ENCODE results near the gene UCHL1.

The UCHL1 gene

GRCh38 chr4:41290479-41290878, 33.8 kb downstream of the UCHL1 start:
- H2AFZ ChIP-seq (ENCODE audit: low read length, unreplicated experiment) = no peak overlapping the region

GRCh38 chr4:41294445-41295062, 37.8 kb downstream of the UCHL1 start:
- Histone ChIP-seq H2AFZ (ENCODE audit: low read length, unreplicated experiment) (no peak overlapping the region), H3K4me1 (ENCODE audit: control insufficient read depth, insufficient read depth, low read length, unreplicated experiment) (no peaks in the 10 kb centered on the region), H3K4me3 (ENCODE audit: low read depth, low read length) (no peak overlapping the region), H3K27me3 (ENCODE audit: insufficient read depth, low read length) (no peaks in the 10 kb centered on the region), H3K36me3 (ENCODE audit: insufficient read depth, low read length) (no peaks in the 10 kb centered on the region), H3K79me2 (ENCODE audit: control insufficient read depth, insufficient read depth, low read length, unreplicated experiment) (no peaks in the 10 kb centered on the region), H3K27ac (ENCODE audit: low read depth, low read length) (no peak overlapping the region)

More at GRCh38 chr4:41290479-41290878, 33.8 kb downstream of the UCHL1 start:
- no peaks in the 10 kb centered on the region for H3K27me3 ChIP-seq (ENCODE audit: insufficient read depth, low read length)
- no peaks in the 10 kb centered on the region for H3K79me2 ChIP-seq (ENCODE audit: control insufficient read depth, insufficient read depth, low read length, unreplicated experiment)
- peaks cover 5% of the 10 kb centered on the region for H3K4me1 ChIP-seq (ENCODE audit: control insufficient read depth, insufficient read depth, low read length, unreplicated experiment)
- H3K27ac ChIP-seq (ENCODE audit: low read depth, low read length) = no peak overlapping the region
- H3K36me3 ChIP-seq (ENCODE audit: insufficient read depth, low read length) = no peaks in the 10 kb centered on the region
- no peak overlapping the region for H3K4me3 ChIP-seq (ENCODE audit: low read depth, low read length)

GRCh38 chr4:41296995-41297394, 40.3 kb downstream of the UCHL1 start:
- Histone ChIP-seq H3K27me3 (ENCODE audit: insufficient read depth, low read length) (no peaks in the 10 kb centered on the region), H3K27ac (ENCODE audit: low read depth, low read length) (no peak overlapping the region), H3K4me3 (ENCODE audit: low read depth, low read length) (no peak overlapping the region), H3K4me1 (ENCODE audit: control insufficient read depth, insufficient read depth, low read length, unreplicated experiment) (no peaks in the 10 kb centered on the region), H2AFZ (ENCODE audit: low read length, unreplicated experiment) (no peak overlapping the region), H3K79me2 (ENCODE audit: control insufficient read depth, insufficient read depth, low read length, unreplicated experiment) (no peaks in the 10 kb centered on the region), H3K36me3 (ENCODE audit: insufficient read depth, low read length) (no peaks in the 10 kb centered on the region)

- Histone ChIP-seq H2AFZ (ENCODE audit: low read length, unreplicated experiment) (no peak overlapping the region), H3K79me2 (ENCODE audit: control insufficient read depth, insufficient read depth, low read length, unreplicated experiment) (no peaks in the 10 kb centered on the region), H3K27ac (ENCODE audit: low read depth, low read length) (no peak overlapping the region), H3K36me3 (ENCODE audit: insufficient read depth, low read length) (no peaks in the 10 kb centered on the region), H3K27me3 (ENCODE audit: insufficient read depth, low read length) (no peaks in the 10 kb centered on the region), H3K4me1 (ENCODE audit: control insufficient read depth, insufficient read depth, low read length, unreplicated experiment) (no peaks in the 10 kb centered on the region), H3K4me3 (ENCODE audit: low read depth, low read length) (no peak overlapping the region)
Measured at GRCh38 chr4:41297832-41298231, 41.1 kb downstream of the UCHL1 start.

GRCh38 chr4:41299486-41299885, 42.8 kb downstream of the UCHL1 start:
- Histone ChIP-seq H3K27me3 (ENCODE audit: insufficient read depth, low read length) (no peaks in the 10 kb centered on the region), H3K36me3 (ENCODE audit: insufficient read depth, low read length) (no peaks in the 10 kb centered on the region), H2AFZ (ENCODE audit: low read length, unreplicated experiment) (no peak overlapping the region), H3K79me2 (ENCODE audit: control insufficient read depth, insufficient read depth, low read length, unreplicated experiment) (no peaks in the 10 kb centered on the region), H3K4me3 (ENCODE audit: low read depth, low read length) (no peak overlapping the region), H3K4me1 (ENCODE audit: control insufficient read depth, insufficient read depth, low read length, unreplicated experiment) (no peaks in the 10 kb centered on the region), H3K27ac (ENCODE audit: low read depth, low read length) (no peak overlapping the region)

GRCh38 chr4:41301137-41301536, 44.4 kb downstream of the UCHL1 start:
- H3K27me3 ChIP-seq (ENCODE audit: insufficient read depth, low read length) = no peaks in the 10 kb centered on the region
- no peaks in the 10 kb centered on the region for H3K79me2 ChIP-seq (ENCODE audit: control insufficient read depth, insufficient read depth, low read length, unreplicated experiment)
- no peaks in the 10 kb centered on the region for H3K36me3 ChIP-seq (ENCODE audit: insufficient read depth, low read length)
- no peak overlapping the region for H2AFZ ChIP-seq (ENCODE audit: low read length, unreplicated experiment)
- no peak overlapping the region for H3K27ac ChIP-seq (ENCODE audit: low read depth, low read length)
- no peaks in the 10 kb centered on the region for H3K4me1 ChIP-seq (ENCODE audit: control insufficient read depth, insufficient read depth, low read length, unreplicated experiment)
- H3K4me3 ChIP-seq (ENCODE audit: low read depth, low read length) = no peak overlapping the region

GRCh38 chr4:41303372-41304118, 46.8 kb downstream of the UCHL1 start:
- H3K36me3 ChIP-seq (ENCODE audit: insufficient read depth, low read length) = no peaks in the 10 kb centered on the region
- H3K4me3 ChIP-seq (ENCODE audit: low read depth, low read length) = no peak overlapping the region
- H2AFZ ChIP-seq (ENCODE audit: low read length, unreplicated experiment) = no peak overlapping the region
- H3K27me3 ChIP-seq (ENCODE audit: insufficient read depth, low read length) = no peaks in the 10 kb centered on the region
- no peaks in the 10 kb centered on the region for H3K4me1 ChIP-seq (ENCODE audit: control insufficient read depth, insufficient read depth, low read length, unreplicated experiment)
- H3K79me2 ChIP-seq (ENCODE audit: control insufficient read depth, insufficient read depth, low read length, unreplicated experiment) = no peaks in the 10 kb centered on the region
- H3K27ac ChIP-seq (ENCODE audit: low read depth, low read length) = no peak overlapping the region

GRCh38 chr4:41304221-41304620, 47.5 kb downstream of the UCHL1 start:
- Histone ChIP-seq H2AFZ (ENCODE audit: low read length, unreplicated experiment) (no peak overlapping the region), H3K79me2 (ENCODE audit: control insufficient read depth, insufficient read depth, low read length, unreplicated experiment) (no peaks in the 10 kb centered on the region)

GRCh38 chr4:41305476-41305875, 48.7 kb downstream of the UCHL1 start:
- Histone ChIP-seq H3K36me3 (ENCODE audit: insufficient read depth, low read length) (no peaks in the 10 kb centered on the region), H3K4me1 (ENCODE audit: control insufficient read depth, insufficient read depth, low read length, unreplicated experiment) (no peaks in the 10 kb centered on the region), H2AFZ (ENCODE audit: low read length, unreplicated experiment) (no peak overlapping the region), H3K79me2 (ENCODE audit: control insufficient read depth, insufficient read depth, low read length, unreplicated experiment) (no peaks in the 10 kb centered on the region), H3K27me3 (ENCODE audit: insufficient read depth, low read length) (peaks cover 10% of the 10 kb centered on the region; the same call in 1 of the 2 replicates), H3K4me3 (ENCODE audit: low read depth, low read length) (no peak overlapping the region), H3K27ac (ENCODE audit: low read depth, low read length) (no peak overlapping the region)

More at GRCh38 chr4:41304221-41304620, 47.5 kb downstream of the UCHL1 start:
- Histone ChIP-seq H3K27me3 (ENCODE audit: insufficient read depth, low read length) (0 out of 2 replicates have a peak, but pooled peaks cover 3% of the 10 kb centered on the region), H3K27ac (ENCODE audit: low read depth, low read length) (no peak overlapping the region), H3K36me3 (ENCODE audit: insufficient read depth, low read length) (no peaks in the 10 kb centered on the region), H3K4me1 (ENCODE audit: control insufficient read depth, insufficient read depth, low read length, unreplicated experiment) (no peaks in the 10 kb centered on the region), H3K4me3 (ENCODE audit: low read depth, low read length) (no peak overlapping the region)

GRCh38 chr4:41307638-41308037, 50.9 kb downstream of the UCHL1 start:
- Histone ChIP-seq H3K27me3 (ENCODE audit: insufficient read depth, low read length) (peaks cover 10% of the 10 kb centered on the region; the same call in 1 of the 2 replicates), H3K27ac (ENCODE audit: low read depth, low read length) (no peak overlapping the region), H3K79me2 (ENCODE audit: control insufficient read depth, insufficient read depth, low read length, unreplicated experiment) (no peaks in the 10 kb centered on the region), H3K36me3 (ENCODE audit: insufficient read depth, low read length) (no peaks in the 10 kb centered on the region), H3K4me1 (ENCODE audit: control insufficient read depth, insufficient read depth, low read length, unreplicated experiment) (no peaks in the 10 kb centered on the region), H2AFZ (ENCODE audit: low read length, unreplicated experiment) (no peak overlapping the region), H3K4me3 (ENCODE audit: low read depth, low read length) (no peak overlapping the region)

- Histone ChIP-seq H3K27ac (ENCODE audit: low read depth, low read length) (no peak overlapping the region), H3K36me3 (ENCODE audit: insufficient read depth, low read length) (no peaks in the 10 kb centered on the region), H3K4me1 (ENCODE audit: control insufficient read depth, insufficient read depth, low read length, unreplicated experiment) (no peaks in the 10 kb centered on the region), H2AFZ (ENCODE audit: low read length, unreplicated experiment) (no peak overlapping the region), H3K4me3 (ENCODE audit: low read depth, low read length) (no peak overlapping the region), H3K27me3 (ENCODE audit: insufficient read depth, low read length) (peaks cover 10% of the 10 kb centered on the region; the same call in 1 of the 2 replicates), H3K79me2 (ENCODE audit: control insufficient read depth, insufficient read depth, low read length, unreplicated experiment) (no peaks in the 10 kb centered on the region)
Measured at GRCh38 chr4:41308398-41308797, 51.7 kb downstream of the UCHL1 start.

All from ACC112 (cell line).